K562 (cell line): ENCODE data around the gene TTC22. TPM values are rescaled to one million over a fixed set of nuclear protein-coding genes. Genes with fewer than 3 reads are reported as not detected.
A peak's percentile ranks its signal among the peaks of the same experiment; 100 is the strongest.

Experiments
- CEBPB ChIP-seq: fragments of 450-650 bp; IDR thresholded peaks from 2 replicates; pipeline ENCODE4 v1.6.1; 2016; ENCODE audit warnings: missing genetic modification characterization, missing compliant biosample characterization
- CTBP1 ChIP-seq: fragments of 450-650 bp; IDR thresholded peaks from 2 replicates; pipeline ENCODE4 v1.6.1; 2016; ENCODE audit warnings: borderline replicate concordance
- DNMT1 ChIP-seq: fragments of 450-650 bp; IDR thresholded peaks from 2 replicates; pipeline ENCODE4 v1.6.1; 2016; ENCODE audit warnings: antibody characterized with exemption, mild to moderate bottlenecking
- HDAC1 ChIP-seq, 2 experiments: fragments of 450-650 bp; IDR thresholded peaks; 2 replicates each; pipeline ENCODE4 v1.6.1; 2016 to 2017; ENCODE audit warnings: inconsistent platforms in 1 of 2, mild to moderate bottlenecking in 1 of 2, moderate library complexity in 1 of 2
- KLF10 ChIP-seq: fragments of 250-450 bp; sonication (Bioruptor Pico); IDR thresholded peaks from 2 replicates; pipeline ENCODE4 v1.6.1; 2021; ENCODE audit warnings: matching md5 sums
- NFIC ChIP-seq: fragments of 450-650 bp; IDR thresholded peaks from 2 replicates; pipeline ENCODE4 v1.6.1; 2017; ENCODE audit warnings: mild to moderate bottlenecking, inconsistent platforms
- REST ChIP-seq, 2 experiments: fragments of 450-650 bp; formaldehyde crosslinking in 1 of 2; IDR thresholded peaks; 2 replicates each; pipeline versions ENCODE4 v1.4.0 to v1.6.1; 2014 to 2020; ENCODE audit warnings: mild to moderate bottlenecking in 2 of 2, borderline replicate concordance in 1 of 2, low read depth in 1 of 2
- polyA plus RNA-seq, 8 experiments: library from polyadenylated mRNA; depleted of rRNA in 4 of 8; stranded (reverse) in 5 of 8; unstranded in 3 of 8; fragments of >200 nt; fragmentation: Nextera tagmentation in 2 of 8; fragmentation: Illumina TruSeq in 1 of 8; extraction: Ambion mirVana in 2 of 8; extraction: Trizol in 1 of 8; gene quantifications; 2 replicates each; pipeline versions ENCODE4 v1.2.1 to v1.2.3, GENCODE V29; 2011 to 2014; ENCODE audit warnings: inconsistent platforms in 1 of 8, missing spikeins in 1 of 8
- total RNA-seq, 7 experiments: library from RNA; depleted of rRNA in 6 of 7; stranded (reverse); fragments of >200 nt in 6 of 7; fragmentation: Illumina TruSeq in 2 of 7; extraction: Trizol in 2 of 7; gene quantifications; 2 replicates each; pipeline versions ENCODE4 v1.2.1 to v1.2.3, GENCODE V29; 2011 to 2021; ENCODE audit warnings: low replicate concordance in 1 of 7

Gene TTC22
- total and polyA plus RNA-seq, 9 of the 15 experiments (the other 6 are each of a cell fraction or from before 2014, with no cell fraction given) = 0.07 TPM; not detected in 8

DNA sequence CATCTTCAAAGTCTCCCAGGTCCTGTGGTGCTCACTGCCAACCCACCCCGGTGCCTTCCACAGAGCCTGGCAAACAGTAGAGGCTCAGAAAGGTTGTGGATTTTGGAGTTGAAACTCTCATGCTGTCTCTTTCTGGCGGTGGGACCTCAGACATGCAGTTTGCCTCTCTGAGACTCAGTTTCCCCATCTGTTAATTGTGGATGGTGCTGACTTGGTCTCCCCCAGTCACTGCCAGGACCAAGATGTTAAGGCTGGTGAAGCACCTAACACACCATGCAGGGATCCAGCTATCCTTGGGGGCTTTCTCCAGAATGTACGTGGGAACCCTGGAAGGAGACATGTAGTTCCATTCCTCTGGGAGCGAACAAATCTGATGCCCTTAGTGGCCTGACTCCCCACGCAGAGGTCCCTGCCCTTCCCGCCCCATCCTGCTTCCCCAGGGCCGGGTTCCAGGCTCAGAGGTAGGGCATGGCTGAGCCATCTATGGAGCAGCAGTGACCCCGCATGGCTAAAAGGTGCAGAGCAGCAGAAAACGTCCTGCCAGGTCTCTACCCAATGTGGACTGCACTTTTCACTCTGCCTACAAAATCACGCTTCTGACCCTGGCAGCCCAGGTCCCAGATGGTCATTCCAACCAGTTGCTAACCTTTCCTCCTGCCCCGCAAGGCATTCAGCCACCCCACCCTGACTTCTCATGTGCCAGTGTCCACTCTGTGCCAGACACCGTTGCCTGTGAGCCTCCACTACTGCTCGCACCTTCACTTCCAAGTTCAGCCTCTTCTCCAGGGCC is 9.2 kb upstream of the TTC22 start (continued):
- peak; percentile 68 for TF ChIP-seq REST (IDR thresholded peaks at IDR 0.05; ENCODE audit: borderline replicate concordance)
- no peak for TF ChIP-seq REST (CRISPR knock-in tag; IDR thresholded peaks at IDR 0.05; ENCODE audit: low read depth)
- TF ChIP-seq DNMT1 = no peak
- no peak for TF ChIP-seq NFIC
- no peak for TF ChIP-seq HDAC1 (IDR thresholded peaks at IDR 0.05)
- TF ChIP-seq CEBPB (tag) = no peak
- TF ChIP-seq CTBP1 = no peak
- no peak for TF ChIP-seq KLF10
